Heart right ventricle (tissue), 16 donors: ENCODE measurements around the gene PTPRD. TPM values are rescaled to one million over a fixed set of nuclear protein-coding genes. Genes with fewer than 3 reads are reported as not detected.

Experiments used
- ATAC-seq, 8 donors: fragments of 200-7000 bp; cut with Tn5 transposase; one replicate each; pipeline ENCODE4 v1.9.1; 2020; ENCODE audit warnings: mild to moderate bottlenecking in 8 of 8, moderate library complexity in 8 of 8, moderate number of reproducible peaks in 1 of 8
- DNase-seq, 2 donors: peaks; one replicate each; pipeline ENCODE4 v3.0.0-alpha.2; 2020
- H3K27ac ChIP-seq, 10 donors: fragments of 200-600 bp; sonication (generic) in 2 of 10; one replicate each; pipeline versions ENCODE4 v1.5.0 to v1.8.0; 2020 to 2022; ENCODE audit warnings: mild to moderate bottlenecking in 3 of 10
- H3K27me3 ChIP-seq, 7 donors: fragments of 200-600 bp; one replicate each; pipeline ENCODE4 v1.8.0; 2021 to 2022; ENCODE audit warnings: mild to moderate bottlenecking in 2 of 7
- H3K36me3 ChIP-seq, 9 donors: fragments of 200-600 bp; sonication (generic) in 1 of 9; one replicate each; pipeline versions ENCODE4 v1.5.0 to v1.8.0; 2020 to 2022; ENCODE audit warnings: mild to moderate bottlenecking in 2 of 9
- H3K4me1 ChIP-seq, 9 donors: fragments of 200-600 bp; sonication (generic) in 1 of 9; one replicate each; pipeline versions ENCODE4 v1.5.0 to v1.8.0; 2020 to 2022; ENCODE audit warnings: mild to moderate bottlenecking in 4 of 9
- H3K4me3 ChIP-seq, 10 donors: fragments of 200-600 bp; sonication (generic) in 2 of 10; one replicate each; pipeline versions ENCODE4 v1.5.0 to v1.8.0; 2020 to 2022; ENCODE audit warnings: mild to moderate bottlenecking in 7 of 10, moderate library complexity in 2 of 10
- H3K9me3 ChIP-seq, 11 donors: fragments of 200-600 bp in 10 of 11; sonication (generic) in 2 of 11; one replicate each; pipeline versions ENCODE4 v1.5.0 to v1.8.0; 2013 to 2022; ENCODE audit warnings: mild to moderate bottlenecking in 2 of 11, control low read depth in 1 of 11, moderate library complexity in 1 of 11
- CTCF ChIP-seq, 9 donors: fragments of 200-600 bp; sonication (generic) in 2 of 9; IDR thresholded peaks; one replicate each; pipeline versions ENCODE4 v1.5.0 to v1.8.0; 2021 to 2022; ENCODE audit warnings: antibody characterized with exemption in 9 of 9, mild to moderate bottlenecking in 5 of 9, moderate library complexity in 1 of 9
- WGBS, 2 donors: extraction: QIAGEN DNeasy Blood & Tissue Kit; methylation state at CpG; one replicate each; pipeline ENCODE4 v1.1.7; 2013; ENCODE audit warnings: inconsistent platforms in 1 of 2; 5-methylcytosine and 5-hydroxymethylcytosine counted together
- intact Hi-C, 10 donors: fragments of 100-400 bp; cut with DNase I; formaldehyde crosslinking; loops; one replicate each; pipeline versions ENCODE4 v1.11.1 to v1.14.2; 2022
- polyA plus RNA-seq, 2 donors: library from polyadenylated mRNA; stranded (reverse); fragments of 200-250 nt; gene quantifications; one replicate each; pipeline ENCODE4 v1.2.3, GENCODE V29; 2013
- total RNA-seq, 10 donors: library from RNA; stranded (reverse); fragmentation: NEBNext Ultra II Directional in 3 of 10; extraction: Animal tissue kit (Norgen Biotek cat#: 25700) in 3 of 10; gene quantifications; one replicate each; pipeline versions ENCODE4 v1.2.1 to v1.2.4, GENCODE V29; 2021 to 2023
- donor health status: Arrhythmogenic right ventricular cardiomyopathy.
- donor health status: ischemic (EF 13 %, LVEDD 7.1; RV severe dilation, severe dysfunction).
- donor health status: healthy with polysubstance abuse.
- donor health status: DM: no; HTN: yes; CAD: no.
- donor health status: DM: no; HTN: no; CAD: no.
- donor health status: ischemic (EF 25% LVEDD 6.9; RV normal size, moderate dysfunction).
- donor health status: ischemic (EF 25% LVEDD 5.7; RV mildly dilated, moderate dysfunction).
- donor health status: healthy.
- donor health status: DM: yes; HTN: yes; CAD: no.
- donor health status: Ischemic cardiomyopathy.
- donor health status: ischemic (EF 35%, LVEDD 5.7; RV mildly dilated, moderate dysfunction).
- donor health status: nonischemic (EF 11% LVEDD 7.7; RV severe dilation, severe dysfunction).
- donor health status: DM: yes; HTN: yes; CAD: no.
- donor health status: PGD.
- donor health status: ischemic (EF 29% LVEDD 5.4; RV normal size, mild dysfunction).
- donor health status: nonischemic (EF 23%, LVEDD 6.1; RV moderate dilation, normal function).

Gene PTPRD
- total and polyA plus RNA-seq, 12 donors = 1.4 to 25.2 (median 13.0) TPM

GRCh38 chr9:9774471-9774870, 838.3 kb downstream of the PTPRD start:
- H3K4me3 ChIP-seq = no peak overlapping the region
- DNase-seq = no peak
- WGBS, 2 donors = 73 to 75% methylated on average over 2 of the region's 2 CpGs
- no peaks in the 10 kb centered on the region for H3K9me3 ChIP-seq
- ATAC-seq = no peak
- no peak for TF ChIP-seq CTCF (IDR thresholded peaks at IDR 0.05)
- H3K27ac ChIP-seq = no peak overlapping the region
- intact Hi-C loops = loop anchor here in 1 of 10 donors (10.0 kb wide), 1 partner anchor 170 kb away; no protein-coding TSS in a partner anchor
- H3K36me3 ChIP-seq = no peaks in the 10 kb centered on the region
- no peaks in the 10 kb centered on the region for H3K27me3 ChIP-seq
- no peaks in the 10 kb centered on the region for H3K4me1 ChIP-seq

DNA sequence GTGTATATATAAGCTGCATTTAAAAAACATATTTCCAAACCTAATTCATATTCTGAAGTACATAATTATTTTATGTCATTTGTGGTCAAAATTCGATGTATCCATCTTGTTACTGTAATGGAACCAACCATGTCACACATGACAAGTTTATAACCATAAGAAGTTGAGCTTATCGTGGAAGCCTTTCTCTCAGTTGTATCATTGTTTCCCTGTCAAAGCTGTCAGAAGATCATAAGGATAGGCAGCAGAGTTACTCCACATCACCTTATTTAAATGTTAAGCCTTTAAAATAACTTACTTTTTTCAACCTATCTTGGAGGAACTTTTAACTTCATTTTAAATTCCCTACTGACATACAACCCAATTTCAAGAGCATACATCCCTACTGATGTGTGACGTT, 841.5 kb downstream of the PTPRD start:
- H3K9me3 ChIP-seq = no peaks in the 10 kb centered on the region
- ATAC-seq (no peak), DNase-seq (no peak)
- no peak overlapping the region for H3K4me3 ChIP-seq
- 75 to 76% methylated on average over 3 of the region's 3 CpGs for WGBS, 2 donors
- no peak overlapping the region for H3K27ac ChIP-seq
- H3K4me1 ChIP-seq = no peaks in the 10 kb centered on the region
- no peak for TF ChIP-seq CTCF (IDR thresholded peaks at IDR 0.05)
- no peaks in the 10 kb centered on the region for H3K36me3 ChIP-seq
- intact Hi-C loops = loop anchor here in 1 of 10 donors (10.0 kb wide), 1 partner anchor 167 kb away; no protein-coding TSS in a partner anchor
- no peaks in the 10 kb centered on the region for H3K27me3 ChIP-seq

- no peak for TF ChIP-seq CTCF (IDR thresholded peaks at IDR 0.05)
- H3K36me3 ChIP-seq = no peaks in the 10 kb centered on the region
- no peaks in the 10 kb centered on the region for H3K4me1 ChIP-seq
- H3K27me3 ChIP-seq = no peaks in the 10 kb centered on the region
- H3K27ac ChIP-seq = no peak overlapping the region
- no peak for DNase-seq
- H3K9me3 ChIP-seq = peaks cover 0 to 12% (median 0%) of the 10 kb centered on the region in 11 donors
- H3K4me3 ChIP-seq = no peak overlapping the region
- no peak for ATAC-seq
- intact Hi-C loops = no loop called here
- 11 to 21% methylated on average over 2 of the region's 2 CpGs for WGBS, 2 donors
These were observed 848.0 kb downstream of the PTPRD start for GRCh38 chr9:9764821-9765220.

DNA sequence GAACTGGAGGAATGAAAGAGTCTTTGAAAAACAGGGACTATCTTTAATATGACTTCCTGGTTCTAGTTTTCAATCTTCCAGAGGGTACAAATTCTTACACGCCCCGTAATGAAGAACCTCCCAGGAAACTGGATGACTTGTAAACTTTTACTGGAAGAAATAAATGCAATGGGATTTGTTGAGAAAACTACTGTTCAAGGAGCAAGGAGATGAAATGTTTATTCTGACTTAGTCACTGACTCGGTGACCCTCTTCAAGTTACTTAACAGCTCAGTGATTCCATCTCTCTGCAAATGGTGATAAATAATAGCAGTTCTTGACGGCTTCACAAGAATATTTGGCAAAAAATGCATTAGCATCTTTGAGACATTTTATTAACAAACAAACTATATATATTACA, 858.6 kb downstream of the PTPRD start:
- ATAC-seq = no peak
- Histone ChIP-seq H3K4me3 (no peak overlapping the region), H3K27ac (no peak overlapping the region), H3K27me3 (no peaks in the 10 kb centered on the region), H3K36me3 (no peaks in the 10 kb centered on the region), H3K4me1 (no peaks in the 10 kb centered on the region), H3K9me3 (no peaks in the 10 kb centered on the region)
- 70 to 86% methylated on average over 4 of the region's 4 CpGs for WGBS, 2 donors
- no peak for TF ChIP-seq CTCF (IDR thresholded peaks at IDR 0.05)
- no peak for DNase-seq
- intact Hi-C loops = no loop called here
